ENCODE measurements around the gene LCN6.
"Not testable (repeated sequence)": the region's sequence is repeated elsewhere in the genome, so short reads cannot be mapped to it uniquely, and the experiment has no call there.

The LCN6 gene

DNA sequence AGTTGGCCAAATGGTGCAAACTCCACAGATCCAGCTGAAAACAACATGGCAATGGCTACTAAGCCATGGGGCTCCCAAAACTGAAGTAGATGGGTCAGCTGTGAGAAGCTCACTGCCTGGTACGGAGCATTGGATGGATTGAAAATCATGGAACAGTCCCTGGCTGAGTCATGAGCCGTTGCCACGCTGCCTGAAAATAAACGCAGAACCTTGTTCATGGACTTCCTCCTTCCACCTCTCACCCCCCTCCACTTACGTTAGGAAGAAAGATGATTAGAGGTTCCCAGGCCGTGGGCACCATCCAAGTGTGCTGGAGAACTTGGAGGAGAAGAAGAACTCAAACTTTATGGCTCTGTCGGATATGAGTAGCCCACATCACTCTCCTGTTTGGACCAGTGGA, 42.8 kb downstream of the LCN6 start:
- DNase-seq = no peak

DNA sequence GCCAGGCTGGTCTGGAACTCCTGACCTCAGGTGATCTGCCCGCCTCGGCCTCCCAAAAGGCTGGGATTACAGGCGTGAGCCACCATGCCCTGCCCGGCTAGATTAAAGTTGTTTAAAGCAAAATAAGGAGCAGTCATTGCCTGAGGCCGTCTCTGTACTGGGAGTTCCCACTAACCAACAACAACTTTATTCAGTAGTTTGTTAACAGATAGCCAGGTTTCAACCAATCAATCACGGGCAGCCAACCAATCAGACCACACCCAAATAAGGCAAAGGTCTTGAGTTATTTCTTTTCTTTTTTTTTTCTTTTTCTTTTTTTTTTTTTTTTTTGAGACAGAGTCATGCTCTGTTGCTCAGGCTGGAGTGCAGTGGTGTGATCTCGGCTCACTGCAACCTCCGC, 43.6 kb downstream of the LCN6 start:
- DNase-seq = not testable (repeated sequence)

DNA sequence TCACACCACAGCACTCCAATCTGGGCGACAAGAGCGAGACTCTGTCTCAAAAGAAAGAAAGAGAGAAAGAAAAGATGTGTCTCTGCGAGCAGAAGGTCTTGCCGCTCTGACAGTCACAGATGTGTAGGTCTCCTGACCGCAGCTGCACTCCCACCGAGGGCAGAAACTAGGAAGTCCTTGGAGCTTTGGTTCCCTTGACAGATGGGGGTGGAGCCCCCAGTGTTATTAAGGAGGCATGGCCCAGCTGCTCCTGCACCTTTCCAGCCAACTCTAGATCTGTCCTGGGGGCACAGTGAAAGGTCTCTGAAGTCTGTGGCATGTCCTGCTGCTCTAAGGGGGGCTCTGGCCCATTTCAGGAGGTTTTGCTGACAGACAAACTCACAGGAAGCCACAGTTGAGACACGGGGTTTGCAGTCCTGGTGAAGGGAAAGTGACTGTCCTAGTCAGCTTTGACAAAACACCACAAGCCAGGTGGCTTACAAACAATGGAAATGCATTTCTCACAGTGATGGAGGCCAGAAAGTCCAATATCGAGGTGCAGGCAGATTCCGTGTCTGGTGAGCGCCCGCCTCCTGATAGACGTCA, 45.0 kb downstream of the LCN6 start:
- DNase-seq = no peak

DNA sequence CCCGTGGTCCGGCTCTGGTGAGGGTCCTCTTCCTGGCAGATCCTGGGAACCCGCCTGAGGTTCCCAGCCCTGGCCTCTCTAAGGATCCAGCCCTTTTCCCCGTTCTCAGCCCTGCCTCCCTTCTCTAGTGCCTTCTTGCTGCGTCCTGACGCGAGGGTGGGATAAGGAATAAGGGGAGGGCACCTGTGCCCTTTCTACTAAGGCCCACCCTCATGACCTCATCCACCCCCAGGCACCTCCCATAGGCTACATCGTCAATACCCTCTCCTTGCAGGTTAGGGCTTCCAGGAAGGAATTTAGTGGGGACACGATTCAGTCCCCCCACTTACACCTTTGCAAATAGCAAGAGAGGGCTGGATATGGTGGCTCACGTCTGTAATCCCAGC, 46.7 kb downstream of the LCN6 start:
- no peak for DNase-seq

DNA sequence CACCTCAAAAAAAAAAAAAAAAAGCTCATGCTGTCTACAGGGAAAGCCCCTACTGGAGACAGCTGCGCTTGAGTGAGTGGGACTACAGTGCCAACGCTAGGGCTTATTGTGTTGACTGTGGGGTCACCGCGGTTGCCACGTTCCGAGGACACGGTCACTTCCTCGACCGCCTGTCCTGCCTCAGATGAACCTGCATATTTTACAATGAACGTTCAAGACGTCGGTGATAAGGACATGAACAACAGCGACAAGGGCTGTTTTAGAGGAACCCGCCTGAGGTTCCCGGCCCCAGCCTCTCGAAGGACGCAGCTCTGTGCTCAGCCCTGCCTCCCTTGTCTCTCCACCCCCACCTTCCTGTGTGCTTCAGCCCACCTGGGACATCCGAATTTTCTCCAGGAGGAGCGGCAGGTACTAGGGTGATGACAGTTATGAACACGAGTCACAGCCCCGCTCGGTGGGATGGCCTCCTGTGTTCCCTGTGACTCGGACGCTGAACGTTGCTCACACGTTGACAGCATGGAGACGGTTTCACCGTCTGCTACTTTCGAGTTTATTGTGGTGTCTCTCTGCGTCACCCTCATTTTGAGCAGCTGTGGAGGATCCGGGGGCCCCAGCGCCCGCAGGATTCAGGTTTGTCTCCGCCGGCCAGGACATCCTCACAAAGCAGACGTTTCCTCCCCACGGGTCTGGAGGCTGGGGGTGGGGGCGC, 47.2 kb downstream of the LCN6 start:
- DNase-seq = no peak

DNA sequence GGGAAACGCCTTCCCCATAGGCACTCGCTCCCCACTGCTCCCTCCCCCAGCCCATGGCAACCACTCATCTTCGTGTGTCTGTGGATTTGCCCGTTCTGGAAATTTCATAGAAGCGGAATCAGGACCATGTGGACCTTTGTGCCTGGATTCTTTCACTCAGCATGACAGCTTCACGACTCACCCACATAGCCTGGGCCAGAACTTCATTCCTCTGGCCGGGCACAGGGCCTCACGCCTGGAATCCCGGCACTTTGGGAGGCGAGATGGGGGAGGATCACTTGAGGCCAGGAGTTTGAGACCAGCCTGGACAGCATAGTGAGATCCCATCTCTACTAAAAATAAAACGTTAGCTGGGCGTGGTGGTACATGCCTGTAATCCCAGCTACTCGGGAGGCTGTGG, 48.0 kb downstream of the LCN6 start:
- DNase-seq = no peak

DNA sequence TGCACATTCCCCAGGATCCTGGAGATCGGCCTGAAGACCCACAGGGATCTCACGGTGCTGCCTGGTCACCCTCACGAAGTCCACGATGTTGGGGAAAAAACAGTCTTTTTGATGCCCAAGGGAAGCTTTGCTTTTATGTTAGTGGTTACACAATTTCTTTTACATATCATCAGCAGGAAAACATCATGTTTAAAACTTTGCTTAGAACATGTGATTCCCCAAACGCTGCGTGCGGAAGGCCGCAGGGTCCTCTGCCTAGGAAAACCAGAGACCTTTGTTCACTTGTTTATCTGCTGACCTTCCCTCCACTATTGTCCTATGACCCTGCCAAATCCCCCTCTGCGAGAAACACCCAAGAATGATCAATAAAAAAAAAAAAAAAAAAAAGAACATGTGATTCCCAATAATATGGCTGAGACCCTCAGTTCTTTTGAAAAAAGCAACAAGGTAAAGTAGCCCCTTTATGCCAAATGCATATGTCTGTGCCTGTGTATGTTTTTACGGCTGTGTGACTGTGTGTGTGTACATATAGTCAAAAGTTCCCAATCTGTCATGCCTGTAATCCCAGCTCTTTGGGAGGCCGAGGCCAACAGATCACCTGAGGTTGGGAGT, 49.6 kb downstream of the LCN6 start:
- no peak for DNase-seq

DNA sequence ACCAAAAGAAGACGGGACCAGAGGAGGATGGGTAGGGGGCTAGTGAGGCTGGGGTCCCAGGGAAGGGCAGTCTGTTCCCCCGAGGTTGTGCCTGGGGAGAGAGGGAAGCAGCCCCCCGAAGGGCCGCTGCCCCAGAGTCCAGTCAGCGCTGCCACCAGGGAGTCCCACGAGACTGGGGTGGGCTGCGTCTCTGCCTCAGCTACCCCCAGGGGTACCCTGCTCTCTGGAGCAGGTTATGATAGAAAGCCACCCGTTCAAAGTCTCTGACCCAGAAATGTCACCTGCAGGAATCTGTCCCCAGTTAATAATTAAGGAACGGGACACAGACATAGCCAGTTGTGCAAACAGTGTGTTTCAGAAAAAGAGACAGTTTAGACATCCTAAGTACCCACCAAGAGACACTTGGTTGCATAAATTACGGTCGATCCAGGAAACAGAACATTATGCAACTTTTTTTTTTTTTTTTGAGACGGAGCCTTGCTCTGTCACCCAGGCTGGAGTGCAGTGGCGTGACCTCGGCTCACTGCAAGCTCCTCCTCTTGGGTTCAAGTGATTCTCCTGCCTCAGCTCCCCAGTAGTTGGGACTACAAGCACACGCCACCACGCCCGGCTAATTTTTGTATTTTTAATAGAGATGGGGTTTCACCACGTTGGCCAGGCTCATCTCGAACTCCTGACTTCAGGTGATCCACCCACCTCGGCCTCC, 50.4 kb downstream of the LCN6 start:
- no peak for DNase-seq

DNA sequence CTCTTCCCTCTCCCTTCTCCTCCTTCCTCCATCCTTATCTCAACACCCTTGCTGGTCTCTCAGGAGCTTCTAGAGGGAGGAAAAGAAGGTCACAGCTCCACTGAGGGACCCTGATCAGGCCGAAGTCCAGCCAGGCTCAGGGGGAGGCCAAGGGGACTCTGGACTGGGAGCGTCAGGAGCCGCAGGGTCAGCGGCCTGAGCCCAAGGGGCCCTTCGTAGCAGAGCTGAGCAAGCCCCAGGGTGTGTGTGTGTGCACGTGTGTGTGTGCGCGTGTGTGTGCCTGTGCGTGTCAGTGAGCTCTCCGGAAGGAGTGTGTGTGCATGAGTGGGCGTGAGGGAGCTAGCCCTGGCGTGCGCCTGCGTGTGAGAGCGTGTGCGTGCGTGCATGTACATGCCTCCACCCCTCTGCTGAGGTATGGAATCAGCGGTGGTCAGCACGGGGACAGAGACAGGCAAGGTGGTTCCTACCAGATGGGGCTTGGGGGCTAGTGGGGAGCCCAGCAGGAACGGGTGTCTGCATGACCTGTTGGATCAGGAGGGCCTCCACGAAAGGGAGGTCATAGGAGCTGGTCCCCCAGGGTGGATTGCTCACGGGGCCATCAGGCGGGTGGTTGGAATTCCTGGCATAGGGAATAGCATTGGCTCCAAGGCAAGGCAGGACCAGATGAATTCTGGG, 51.0 kb downstream of the LCN6 start:
- no peak for DNase-seq

DNA sequence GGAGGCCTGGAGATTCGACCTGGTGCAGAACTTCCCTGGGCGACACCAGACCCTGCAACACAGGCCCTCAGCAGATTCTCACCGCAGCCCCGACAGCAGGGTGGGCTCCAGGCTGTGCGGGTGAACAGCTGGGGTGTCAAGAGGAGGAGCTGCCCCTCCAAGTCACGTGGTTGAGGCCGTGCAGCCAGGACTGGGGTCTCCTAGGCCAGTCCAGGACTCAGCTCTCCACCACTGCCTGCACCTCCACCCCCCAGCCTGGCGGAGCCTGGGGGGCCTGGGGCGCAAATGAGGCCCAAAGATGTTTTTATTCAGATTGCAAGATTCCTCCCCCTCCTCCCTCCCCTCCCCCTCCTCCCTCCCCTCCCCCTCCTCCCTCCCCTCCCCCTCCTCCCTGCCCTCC, 51.8 kb downstream of the LCN6 start:
- no peak for DNase-seq

DNA sequence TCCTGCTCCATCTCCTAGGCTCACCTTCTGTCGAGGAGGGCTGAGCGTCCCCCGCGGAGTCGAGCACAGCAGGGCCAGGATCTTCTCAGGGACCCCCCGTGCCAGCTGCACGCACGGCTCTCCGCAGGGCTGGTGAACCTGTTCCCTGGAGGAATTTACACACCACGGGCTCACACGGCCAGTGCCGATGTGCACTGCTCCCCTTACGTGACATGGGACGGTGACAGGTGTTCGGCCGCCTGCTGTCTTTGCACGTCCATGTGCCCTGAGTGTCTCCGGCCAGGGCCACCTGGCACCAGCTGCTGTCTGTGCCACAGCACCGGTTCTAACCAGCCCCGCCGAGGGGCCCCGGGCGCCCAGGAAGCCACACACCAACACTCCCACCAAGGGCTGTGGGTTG, 52.4 kb downstream of the LCN6 start:
- no peak for DNase-seq

DNA sequence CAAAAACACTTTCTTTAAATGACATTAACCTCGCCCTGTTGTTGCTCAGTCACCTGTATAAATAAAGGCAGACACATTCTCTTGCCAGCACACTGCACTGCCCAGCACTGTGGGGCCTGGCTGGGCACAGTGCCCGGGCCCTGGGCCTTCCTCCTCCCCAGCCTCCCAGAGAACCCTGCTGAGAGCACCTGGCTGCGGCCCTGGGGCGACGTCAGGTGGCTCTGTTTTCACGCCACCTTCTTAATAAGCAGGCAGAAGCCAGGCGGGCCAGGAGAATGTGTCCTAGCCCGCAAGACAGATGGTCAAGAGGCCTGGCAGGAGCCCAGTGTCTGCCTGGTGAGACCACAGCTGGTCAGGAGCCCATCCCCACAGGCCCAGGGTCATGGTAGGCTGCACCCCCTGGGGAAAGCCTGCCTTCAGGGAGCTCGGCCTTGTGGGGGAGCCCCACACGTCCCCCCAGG, 52.9 kb downstream of the LCN6 start:
- peak in 1 of 2 experiments; percentile 15 for DNase-seq

DNA sequence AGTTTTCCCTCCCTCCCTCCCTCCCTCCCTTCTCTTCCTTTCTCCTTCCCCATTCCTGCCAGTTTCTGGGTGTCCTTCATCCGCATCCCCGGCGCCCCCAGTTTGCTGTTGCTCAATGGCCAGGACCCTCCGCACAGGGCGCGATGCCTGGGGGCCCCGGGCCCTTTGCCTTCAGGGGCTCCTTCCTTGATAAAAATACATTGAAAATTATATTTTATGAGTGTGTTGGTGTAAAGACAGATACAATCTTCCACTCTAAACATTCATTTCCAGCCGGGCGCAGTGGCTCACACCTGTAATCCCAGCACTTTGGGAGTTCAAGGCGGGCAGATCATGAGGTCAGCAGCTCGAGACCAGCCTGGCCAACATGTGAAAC, 53.5 kb downstream of the LCN6 start:
- DNase-seq = no peak

DNA sequence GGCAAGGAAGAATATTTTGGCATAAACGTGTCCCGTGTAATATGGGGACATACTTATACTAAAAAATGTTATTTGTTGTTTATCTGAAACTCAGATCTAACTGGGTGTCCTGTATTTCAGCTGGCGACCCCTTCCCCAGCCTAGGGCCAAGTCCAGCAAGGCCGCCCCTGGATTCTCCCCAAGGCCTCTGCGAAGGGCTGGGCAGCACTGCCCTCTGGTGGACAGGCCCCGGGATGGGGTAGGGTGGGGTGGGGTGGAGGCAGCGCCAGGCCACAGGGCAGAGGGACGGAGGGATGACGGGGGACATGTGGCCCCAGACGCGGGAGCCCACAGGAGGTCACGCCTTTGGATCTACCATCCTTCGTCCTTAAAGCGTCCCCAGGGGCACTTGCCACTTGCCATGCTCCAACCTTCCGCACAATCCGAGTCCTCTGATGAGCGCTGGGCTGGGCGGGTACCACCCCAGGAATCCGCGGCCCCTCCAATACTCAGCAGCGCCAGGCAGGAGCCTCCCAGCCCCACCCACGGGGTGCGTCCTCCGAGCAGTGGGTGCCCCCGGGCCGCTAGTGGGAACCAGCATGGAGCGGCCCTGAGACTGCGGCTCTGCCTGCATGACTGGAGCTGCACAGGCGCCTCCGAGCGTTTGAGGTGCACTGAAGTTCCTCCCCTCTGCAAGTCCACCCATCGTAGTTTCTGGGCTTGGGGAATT, 54.0 kb downstream of the LCN6 start:
- DNase-seq = no peak
